ENCODE data around the gene NSFL1C.
"Not testable (repeated sequence)": the region's sequence is repeated elsewhere in the genome, so short reads cannot be mapped to it uniquely, and the experiment has no call there.

The NSFL1C gene

DNA sequence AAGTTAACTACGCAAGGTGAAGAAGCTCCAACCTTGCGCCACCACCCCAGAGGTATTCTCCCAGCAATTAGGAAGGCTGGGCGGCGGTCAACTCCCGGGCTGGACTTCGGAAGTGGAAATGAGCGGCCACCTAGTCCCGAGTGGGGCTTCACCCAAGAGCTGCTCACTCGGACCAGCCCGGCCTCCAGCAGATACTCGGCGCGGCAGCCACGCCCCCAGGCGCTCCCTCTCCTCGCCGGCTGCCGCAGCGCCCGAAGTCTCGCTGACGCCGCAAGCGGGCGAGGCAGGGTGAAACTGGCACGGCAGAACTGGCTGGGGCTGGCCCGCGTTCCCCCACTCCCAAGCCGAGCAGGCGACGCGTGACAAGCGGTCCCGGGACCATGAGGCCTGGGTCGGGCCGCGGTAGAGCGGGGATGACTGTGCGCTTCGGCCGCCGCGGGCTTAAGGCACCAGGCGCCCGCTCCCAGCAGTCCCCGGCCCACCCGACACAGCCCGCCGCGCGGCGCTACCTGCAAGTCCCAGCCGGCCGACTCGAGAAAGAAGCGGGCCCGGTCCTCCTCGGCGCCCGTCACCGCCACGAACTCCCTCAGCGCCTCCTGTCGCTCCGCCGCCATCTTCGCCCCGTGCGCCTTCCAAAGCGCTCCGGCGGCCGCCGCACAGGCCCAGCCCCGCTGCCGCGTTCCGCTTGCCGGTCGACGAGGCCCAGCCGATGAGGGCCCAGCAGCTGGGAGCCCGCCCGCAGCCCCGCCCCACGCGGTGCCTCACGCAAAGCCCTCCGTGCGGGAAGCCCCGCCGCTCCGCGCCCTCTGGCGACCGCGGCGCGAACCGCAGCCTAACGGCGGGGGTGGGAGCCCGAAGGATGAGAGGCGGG is at the start of gene NSFL1C:
TSS of gene NSFL1C (minus strand) at position 639 of the 871 bp plus-strand sequence. CDS start at position 614, 25 bp downstream.
- Mint-ChIP-seq H3K27me3 (peaks cover 1% of the 10 kb centered on the region), H3K9me3 (ENCODE audit: low read depth) (no peaks in the 10 kb centered on the region), H3K27ac (peak within 1 kb of the TSS; percentile 87), H3K36me3 (peaks cover 5% of the 10 kb centered on the region), H3K4me1 (ENCODE audit: low read depth) (peaks cover 49% of the 10 kb centered on the region), H3K4me3 (peak within 1 kb of the TSS; percentile 91)

DNA sequence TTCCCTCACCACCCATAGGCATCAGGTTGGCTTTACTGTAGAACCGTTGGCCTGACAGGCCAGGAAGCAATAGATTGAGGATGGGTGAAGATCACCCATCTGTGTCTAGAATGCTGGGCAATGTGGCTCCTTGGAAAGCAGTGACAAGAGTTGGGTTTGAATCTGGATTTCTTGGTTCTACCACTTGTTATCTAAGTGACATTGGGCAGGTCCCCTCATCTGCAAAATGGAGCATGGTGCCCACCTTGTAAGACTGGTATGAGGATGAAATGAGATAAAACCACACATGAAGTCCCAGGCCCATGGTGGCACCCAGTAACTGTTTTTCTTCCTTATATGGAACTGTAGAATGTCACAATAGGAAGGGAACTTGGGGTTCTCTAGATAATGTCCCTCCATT is 47.2 kb upstream of the NSFL1C start:
- peaks cover 2% of the 10 kb centered on the region for H3K36me3 Mint-ChIP-seq

DNA sequence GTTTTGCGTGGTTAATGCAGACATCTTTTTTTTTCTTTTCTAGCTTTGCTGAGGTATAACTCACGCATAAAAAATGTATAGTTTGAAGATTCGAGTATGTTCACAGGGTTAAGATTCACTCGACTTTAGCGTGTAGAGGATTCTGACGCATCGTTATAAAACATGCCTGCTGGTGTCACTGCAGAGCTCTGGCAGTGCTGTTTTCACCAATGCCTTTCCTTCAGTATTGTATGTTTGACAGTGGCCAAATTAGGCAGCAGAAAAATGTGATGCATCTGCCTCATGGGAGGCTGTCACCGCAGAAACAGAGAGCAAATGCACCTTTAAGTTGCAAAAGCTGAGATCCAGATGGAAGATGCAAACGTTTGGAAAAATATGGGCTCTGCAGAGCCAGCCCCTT is 42.6 kb upstream of the NSFL1C start:
- H3K9me3 Mint-ChIP-seq (ENCODE audit: low read depth) = no peaks in the 10 kb centered on the region
- no peak overlapping the region for H3K4me3 Mint-ChIP-seq
- no peak overlapping the region for H3K27ac Mint-ChIP-seq
- H3K27me3 Mint-ChIP-seq = peaks cover 4% of the 10 kb centered on the region
- H3K4me1 Mint-ChIP-seq (ENCODE audit: low read depth) = peaks cover 2% of the 10 kb centered on the region
- H3K36me3 Mint-ChIP-seq = peaks cover 2% of the 10 kb centered on the region

More for the DNA sequence above, 47.2 kb upstream of the NSFL1C start:
- no peak overlapping the region for H3K27ac Mint-ChIP-seq
- no peak overlapping the region for H3K4me3 Mint-ChIP-seq
- H3K27me3 Mint-ChIP-seq = peaks cover 4% of the 10 kb centered on the region
- H3K9me3 Mint-ChIP-seq (ENCODE audit: low read depth) = no peaks in the 10 kb centered on the region
- peaks cover 2% of the 10 kb centered on the region for H3K4me1 Mint-ChIP-seq (ENCODE audit: low read depth)

DNA sequence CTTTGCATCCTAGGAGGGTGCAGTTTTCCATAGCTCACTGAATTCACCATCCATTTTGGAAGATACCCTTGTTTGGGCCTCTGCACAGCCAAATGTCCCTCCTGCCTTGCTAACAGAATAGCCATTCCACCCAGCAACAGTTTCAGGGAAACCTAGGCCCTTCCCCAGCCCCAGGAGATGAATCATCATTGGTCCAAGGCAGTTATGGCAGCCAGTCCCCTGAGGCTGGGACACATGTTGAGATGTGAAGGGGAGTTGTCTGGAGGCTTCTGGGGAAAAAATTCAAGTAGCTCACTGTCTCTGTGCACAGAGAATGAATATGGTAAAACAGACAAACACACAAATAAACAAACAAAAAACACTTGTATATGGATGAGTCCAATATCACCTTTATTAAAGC is 41.9 kb upstream of the NSFL1C start:
- no peak overlapping the region for H3K27ac Mint-ChIP-seq
- peaks cover 4% of the 10 kb centered on the region for H3K4me1 Mint-ChIP-seq (ENCODE audit: low read depth)
- H3K9me3 Mint-ChIP-seq (ENCODE audit: low read depth) = no peaks in the 10 kb centered on the region
- no peak overlapping the region for H3K4me3 Mint-ChIP-seq
- peaks cover 4% of the 10 kb centered on the region for H3K27me3 Mint-ChIP-seq
- peaks cover 2% of the 10 kb centered on the region for H3K36me3 Mint-ChIP-seq

DNA sequence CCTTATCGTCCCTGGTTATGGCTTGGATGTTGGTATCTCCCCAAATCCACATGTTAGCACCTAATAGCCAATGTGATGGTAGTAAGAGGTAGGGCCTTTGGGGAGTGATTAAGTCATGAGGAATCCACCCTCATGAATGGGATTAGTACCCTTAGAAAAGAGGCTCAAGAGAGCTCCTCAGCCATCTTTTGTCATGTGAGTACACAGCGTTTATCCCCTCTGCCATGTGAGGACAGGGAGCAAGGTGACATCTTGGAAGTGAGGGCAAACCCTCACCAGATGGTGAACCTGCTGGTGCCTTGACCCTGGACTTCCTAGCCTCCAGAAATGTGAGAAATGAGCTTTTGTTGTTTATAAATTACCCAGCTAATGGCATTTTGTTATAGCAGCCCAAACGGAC is 40.6 kb upstream of the NSFL1C start:
- Mint-ChIP-seq H3K27ac (no peak overlapping the region), H3K9me3 (ENCODE audit: low read depth) (no peaks in the 10 kb centered on the region), H3K4me3 (no peak overlapping the region), H3K4me1 (ENCODE audit: low read depth) (peaks cover 6% of the 10 kb centered on the region), H3K36me3 (peaks cover 1% of the 10 kb centered on the region), H3K27me3 (peaks cover 6% of the 10 kb centered on the region)

DNA sequence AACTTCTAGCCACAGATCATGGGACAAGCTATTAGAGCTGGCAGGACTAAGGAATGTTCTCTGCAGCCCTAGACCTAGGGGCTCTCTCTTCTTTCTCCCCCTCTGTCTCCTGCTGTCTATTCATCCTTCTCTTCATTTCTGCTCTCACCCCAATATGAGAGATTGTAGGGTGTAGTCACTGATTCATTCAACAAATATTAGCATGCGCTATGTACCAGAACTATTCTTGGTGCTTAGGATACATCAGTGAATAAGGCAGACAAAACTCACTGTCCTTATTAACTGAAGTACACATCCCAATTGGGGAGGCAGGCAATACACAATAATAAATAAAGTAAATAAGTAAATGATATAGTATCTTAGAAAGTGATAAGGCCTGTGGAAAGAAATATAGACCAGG is 39.2 kb upstream of the NSFL1C start:
- H3K36me3 Mint-ChIP-seq = peaks cover 3% of the 10 kb centered on the region
- H3K9me3 Mint-ChIP-seq (ENCODE audit: low read depth) = no peaks in the 10 kb centered on the region
- no peak overlapping the region for H3K27ac Mint-ChIP-seq
- H3K4me3 Mint-ChIP-seq = no peak overlapping the region
- peaks cover 7% of the 10 kb centered on the region for H3K27me3 Mint-ChIP-seq
- H3K4me1 Mint-ChIP-seq (ENCODE audit: low read depth) = peaks cover 6% of the 10 kb centered on the region

DNA sequence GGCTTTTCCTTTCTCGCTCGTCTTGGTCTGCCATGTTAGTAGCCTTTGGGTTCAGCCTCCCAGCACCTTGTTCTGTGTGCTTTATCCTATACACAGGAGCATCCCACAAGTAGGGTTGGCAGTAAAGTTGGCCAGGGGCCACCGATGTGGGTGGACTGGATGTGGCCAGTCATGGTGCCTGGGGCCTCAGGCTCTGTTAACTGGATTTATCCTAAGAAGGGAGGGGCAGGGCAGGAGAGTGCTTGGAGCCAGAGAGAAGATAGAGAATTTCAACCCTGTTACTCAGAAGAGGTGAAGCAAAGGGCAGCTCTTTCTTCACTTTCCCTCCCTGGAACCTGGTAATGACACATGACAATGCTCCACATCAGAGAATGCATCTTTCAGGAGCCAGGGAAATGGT is 38.7 kb upstream of the NSFL1C start:
- Mint-ChIP-seq H3K36me3 (peaks cover 3% of the 10 kb centered on the region), H3K9me3 (ENCODE audit: low read depth) (no peaks in the 10 kb centered on the region), H3K4me1 (ENCODE audit: low read depth) (peaks cover 6% of the 10 kb centered on the region), H3K27me3 (peaks cover 10% of the 10 kb centered on the region), H3K4me3 (no peak overlapping the region), H3K27ac (no peak overlapping the region)

DNA sequence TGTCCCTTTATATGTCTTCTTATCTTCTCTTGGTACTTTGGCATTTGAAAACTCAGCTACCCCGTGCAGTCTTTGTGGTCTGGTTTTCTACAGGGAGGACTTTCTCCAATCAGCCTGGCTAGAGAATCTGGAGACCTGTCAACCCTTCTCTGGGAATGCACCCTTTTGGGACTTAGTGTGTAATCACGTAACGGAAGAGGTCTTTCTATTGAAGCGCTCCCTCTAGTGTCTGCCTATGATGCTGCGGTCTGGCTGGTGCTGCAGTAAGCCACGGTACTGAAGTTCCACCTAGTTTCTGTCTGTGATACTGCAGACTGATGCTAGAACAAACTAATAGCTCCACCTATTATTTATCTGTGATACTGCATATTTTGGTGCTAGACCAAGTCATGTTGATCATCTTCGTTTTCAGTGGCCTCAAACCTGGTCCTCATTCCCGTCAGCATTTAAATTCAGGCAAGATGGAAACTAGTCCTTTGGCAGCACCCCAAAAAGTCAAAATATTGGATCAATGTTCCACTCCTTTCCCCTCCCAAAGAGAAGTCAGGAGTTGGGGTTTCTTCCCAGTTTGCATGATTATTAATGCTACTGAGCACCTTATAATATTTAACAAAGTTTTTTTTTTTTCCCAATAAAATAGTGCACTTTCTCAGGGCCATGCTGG is 37.0 kb upstream of the NSFL1C start:
- Mint-ChIP-seq H3K4me1 (ENCODE audit: low read depth) (peaks cover 4% of the 10 kb centered on the region), H3K9me3 (ENCODE audit: low read depth) (no peaks in the 10 kb centered on the region), H3K27me3 (peaks cover 15% of the 10 kb centered on the region), H3K36me3 (peaks cover 3% of the 10 kb centered on the region), H3K27ac (no peak overlapping the region), H3K4me3 (no peak overlapping the region)

DNA sequence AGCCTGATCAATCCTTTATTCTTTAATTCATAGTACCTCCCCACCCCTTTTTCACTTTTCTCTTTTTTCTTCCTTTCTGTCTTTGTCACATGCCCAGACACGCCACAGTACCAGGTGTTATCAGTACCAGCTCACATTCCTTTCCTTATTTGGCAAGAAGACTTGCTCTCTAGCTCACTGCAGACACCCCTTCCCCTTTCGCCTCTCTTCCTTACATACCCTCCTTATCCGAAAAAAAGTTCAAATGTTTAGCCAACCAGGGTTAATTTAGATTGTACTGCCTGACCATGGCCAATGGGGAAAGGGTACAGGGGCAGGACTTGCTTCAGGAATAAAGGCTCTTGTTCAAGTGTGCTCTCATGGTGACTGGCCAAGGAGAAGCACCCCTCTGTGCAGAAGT is 33.8 kb upstream of the NSFL1C start:
- Mint-ChIP-seq H3K27me3 (peaks cover 20% of the 10 kb centered on the region), H3K4me3 (no peak overlapping the region), H3K4me1 (ENCODE audit: low read depth) (peaks cover 4% of the 10 kb centered on the region), H3K27ac (no peak overlapping the region), H3K36me3 (peaks cover 3% of the 10 kb centered on the region), H3K9me3 (ENCODE audit: low read depth) (no peaks in the 10 kb centered on the region)

DNA sequence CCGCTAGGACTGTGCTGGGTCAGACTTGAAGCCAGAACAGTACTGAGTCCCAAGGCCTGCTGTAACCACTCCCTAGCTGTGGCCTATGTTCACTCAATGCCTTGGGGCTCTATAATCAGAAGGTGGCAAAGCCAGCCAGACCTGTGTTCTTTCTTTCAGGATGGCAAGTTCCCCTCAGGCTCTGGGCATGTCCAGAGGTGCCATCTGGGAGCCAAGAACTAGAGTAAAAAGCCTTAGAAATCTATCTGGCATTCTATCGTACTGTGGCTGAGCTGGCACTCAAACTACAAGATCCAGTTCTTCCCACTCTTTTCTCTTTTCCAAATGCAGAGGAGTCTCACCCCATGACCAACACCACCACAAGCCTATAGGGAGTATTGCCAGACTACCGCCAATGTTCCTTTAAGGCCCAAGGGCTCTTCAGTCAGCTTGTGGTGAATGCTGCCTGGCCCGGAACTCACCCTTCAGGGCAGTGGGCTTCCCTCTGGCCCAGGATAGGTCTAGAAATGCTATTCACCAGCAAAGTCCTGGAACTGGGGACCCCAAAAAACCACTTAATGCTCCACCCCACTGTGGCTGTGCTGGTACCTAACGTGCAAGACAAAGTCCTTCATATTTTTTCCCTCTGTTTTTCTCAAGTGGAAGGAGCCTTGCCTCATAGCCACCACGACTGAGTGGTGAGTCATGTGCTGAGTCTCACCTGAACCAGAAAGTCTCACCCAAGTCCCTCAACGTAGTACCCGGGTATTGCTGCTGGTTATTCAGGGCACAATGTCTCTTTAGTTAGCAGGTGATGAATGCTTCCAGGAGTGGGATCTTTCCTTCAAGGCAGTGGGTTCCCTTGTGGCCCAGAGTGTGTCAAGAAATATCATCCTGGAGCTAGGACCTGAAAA is 33.1 kb upstream of the NSFL1C start:
- peaks cover 3% of the 10 kb centered on the region for H3K36me3 Mint-ChIP-seq
- H3K27me3 Mint-ChIP-seq = peaks cover 20% of the 10 kb centered on the region
- peaks cover 4% of the 10 kb centered on the region for H3K4me1 Mint-ChIP-seq (ENCODE audit: low read depth)
- no peak overlapping the region for H3K27ac Mint-ChIP-seq
- H3K9me3 Mint-ChIP-seq (ENCODE audit: low read depth) = no peaks in the 10 kb centered on the region
- no peak overlapping the region for H3K4me3 Mint-ChIP-seq

DNA sequence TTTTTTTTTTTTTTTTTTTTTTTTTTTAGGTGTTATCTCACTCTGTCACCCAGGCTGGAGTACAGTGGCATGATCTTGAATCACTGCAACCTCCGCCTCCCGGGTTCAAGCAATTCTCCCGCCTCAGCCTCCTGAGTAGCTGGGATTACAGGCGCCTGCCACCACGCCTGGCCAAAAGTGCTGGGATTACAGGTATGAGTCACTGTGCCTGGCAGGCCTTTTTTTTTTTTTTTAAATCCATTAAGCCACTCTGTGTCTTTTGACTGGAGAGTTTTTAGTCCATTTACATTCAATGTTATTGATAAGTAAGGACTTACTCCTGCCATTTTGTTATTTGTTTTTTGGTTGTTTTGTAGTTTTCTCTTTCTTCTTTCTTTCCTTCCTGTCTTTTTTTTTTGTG is 30.7 kb upstream of the NSFL1C start:
- H3K4me1 Mint-ChIP-seq (ENCODE audit: low read depth); H3K36me3 Mint-ChIP-seq; H3K4me3 Mint-ChIP-seq; H3K9me3 Mint-ChIP-seq (ENCODE audit: low read depth); H3K27ac Mint-ChIP-seq: not testable (repeated sequence)
- H3K27me3 Mint-ChIP-seq = peaks cover 18% of the 10 kb centered on the region

DNA sequence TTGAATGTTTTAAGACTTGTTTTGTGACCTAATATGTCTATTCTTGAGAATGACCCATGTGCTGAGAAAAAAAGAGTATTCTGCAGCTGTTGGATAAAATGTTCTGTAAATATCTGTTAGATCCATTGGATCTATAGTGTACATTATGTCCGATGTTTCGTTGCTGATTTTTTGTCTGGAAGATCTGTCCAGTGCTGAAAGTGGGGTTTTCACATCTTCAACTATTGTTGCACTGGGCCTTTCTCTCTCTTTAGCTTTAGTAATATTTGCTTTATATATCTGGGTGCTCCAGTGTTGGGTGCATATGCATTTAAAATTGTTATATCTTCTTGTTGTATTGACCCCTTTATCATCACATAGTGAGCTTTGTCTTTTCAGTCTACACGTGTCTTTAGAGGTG is 30.3 kb upstream of the NSFL1C start:
- peaks cover 3% of the 10 kb centered on the region for H3K36me3 Mint-ChIP-seq
- H3K4me1 Mint-ChIP-seq (ENCODE audit: low read depth) = no peaks in the 10 kb centered on the region
- H3K9me3 Mint-ChIP-seq (ENCODE audit: low read depth) = no peaks in the 10 kb centered on the region
- H3K4me3 Mint-ChIP-seq = no peak overlapping the region
- H3K27me3 Mint-ChIP-seq = peaks cover 18% of the 10 kb centered on the region
- H3K27ac Mint-ChIP-seq = no peak overlapping the region

DNA sequence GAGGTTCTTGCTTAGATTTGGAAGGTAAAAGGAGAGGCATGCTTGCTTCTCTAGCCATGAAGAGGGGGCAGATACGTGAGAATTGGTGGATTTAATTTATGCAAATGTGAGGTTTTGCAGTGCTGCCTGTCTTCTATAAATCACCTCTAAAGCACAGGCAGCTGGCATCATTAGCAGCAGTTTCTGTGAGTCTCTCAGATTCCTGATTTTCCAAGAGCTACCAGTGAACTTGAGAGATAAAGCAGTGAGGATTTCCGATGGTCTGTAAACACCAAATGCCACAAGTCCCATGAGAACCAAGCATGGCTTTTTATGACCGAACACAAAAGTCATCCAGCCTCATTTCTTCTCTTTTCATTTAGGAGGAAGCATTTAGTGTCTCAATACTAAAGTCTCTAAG is 27.8 kb upstream of the NSFL1C start:
- Mint-ChIP-seq H3K4me3 (no peak overlapping the region), H3K36me3 (peaks cover 3% of the 10 kb centered on the region), H3K27me3 (peaks cover 7% of the 10 kb centered on the region), H3K4me1 (ENCODE audit: low read depth) (peaks cover 3% of the 10 kb centered on the region), H3K9me3 (ENCODE audit: low read depth) (no peaks in the 10 kb centered on the region), H3K27ac (no peak overlapping the region)

DNA sequence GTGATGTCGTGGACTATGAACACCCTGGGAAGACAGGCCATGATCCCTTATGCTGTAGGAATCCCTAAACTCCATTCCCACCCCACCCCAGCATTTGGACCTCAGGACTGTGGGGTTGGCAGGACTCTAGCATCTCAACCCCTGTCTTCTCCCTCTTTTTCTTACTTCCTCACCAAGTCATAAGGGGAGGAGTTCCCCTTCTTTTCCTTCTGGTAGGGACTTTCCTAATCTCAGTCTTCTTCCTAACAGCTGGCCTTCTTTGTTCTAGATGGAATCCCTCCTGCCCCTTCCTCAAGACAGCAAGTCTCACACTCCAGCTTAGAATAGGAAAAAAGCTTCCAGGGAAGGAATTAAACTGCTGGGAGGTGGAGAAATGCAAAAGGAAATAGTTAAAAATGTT is 26.9 kb upstream of the NSFL1C start:
- peaks cover 3% of the 10 kb centered on the region for H3K36me3 Mint-ChIP-seq
- H3K9me3 Mint-ChIP-seq (ENCODE audit: low read depth) = no peaks in the 10 kb centered on the region
- peaks cover 3% of the 10 kb centered on the region for H3K4me1 Mint-ChIP-seq (ENCODE audit: low read depth)
- H3K27ac Mint-ChIP-seq = no peak overlapping the region
- no peak overlapping the region for H3K4me3 Mint-ChIP-seq
- peaks cover 5% of the 10 kb centered on the region for H3K27me3 Mint-ChIP-seq

Data from activated naive CD8-positive, alpha-beta T cell (primary cell).